Sigmoid colon (tissue), 7 donors: ENCODE measurements around the gene FAXDC2. TPM values are rescaled to one million over a fixed set of nuclear protein-coding genes. Genes with fewer than 3 reads are reported as not detected.

Experiments used
- DNase-seq: peaks from one replicate; pipeline ENCODE4 v3.0.0-alpha.2; 2019
- H3K27ac ChIP-seq, 4 donors: fragments of 200-600 bp; sonication (generic); one replicate each; pipeline ENCODE4 v1.5.1; 2016 to 2019; ENCODE audit warnings: mild to moderate bottlenecking in 1 of 4
- H3K27me3 ChIP-seq, 3 donors: fragments of 200-600 bp; sonication (generic); one replicate each; pipeline ENCODE4 v1.5.1; 2019; ENCODE audit warnings: mild to moderate bottlenecking in 1 of 3
- H3K36me3 ChIP-seq, 4 donors: fragments of 200-600 bp; sonication (generic); one replicate each; pipeline ENCODE4 v1.5.1; 2016 to 2019
- H3K4me1 ChIP-seq, 4 donors: fragments of 200-600 bp; sonication (generic); one replicate each; pipeline ENCODE4 v1.5.1; 2017 to 2019
- H3K4me3 ChIP-seq, 4 donors: fragments of 200-600 bp; sonication (generic); one replicate each; pipeline ENCODE4 v1.5.1; 2017 to 2019; ENCODE audit warnings: mild to moderate bottlenecking in 2 of 4, moderate library complexity in 1 of 4
- H3K9me3 ChIP-seq, 4 donors: fragments of 200-600 bp in 3 of 4; sonication (generic) in 3 of 4; one replicate each; pipeline versions ENCODE4 v1.5.1 to v1.6.1; 2013 to 2019
- CTCF ChIP-seq, 4 experiments: fragments of 450-650 bp in 3 of 4; fragments of 200-600 bp in 1 of 4; IDR thresholded peaks; one replicate each; pipeline ENCODE4 v1.5.1; 2016 to 2019; ENCODE audit warnings: antibody characterized with exemption in 4 of 4, mild to moderate bottlenecking in 3 of 4, moderate library complexity in 2 of 4
- EP300 ChIP-seq, 4 donors: sonication (generic); formaldehyde crosslinking; IDR thresholded peaks; one replicate each; pipeline ENCODE4 v1.6.1; 2017; ENCODE audit warnings: antibody characterized with exemption in 4 of 4
- POLR2A ChIP-seq, 2 donors: fragments of 450-650 bp; IDR thresholded peaks; one replicate each; pipeline ENCODE4 v1.6.1; 2016; ENCODE audit warnings: antibody characterized with exemption in 2 of 2, mild to moderate bottlenecking in 2 of 2, moderate library complexity in 2 of 2
- POLR2AphosphoS5 ChIP-seq, 4 donors: sonication (generic); formaldehyde crosslinking; IDR thresholded peaks; one replicate each; pipeline ENCODE4 v1.6.1; 2017; ENCODE audit warnings: antibody characterized with exemption in 4 of 4
- WGBS, 2 donors: extraction: QIAGEN DNeasy Blood & Tissue Kit; methylation state at CpG; one replicate each; pipeline ENCODE4 v1.1.7; 2013; 5-methylcytosine and 5-hydroxymethylcytosine counted together
- intact Hi-C: fragments of 100-400 bp; cut with DNase I; formaldehyde crosslinking; loops from one replicate; pipeline ENCODE4 v1.15.1; 2023
- polyA plus RNA-seq, 3 donors: library from polyadenylated mRNA; stranded (reverse); fragments of 200-250 nt; gene quantifications; one replicate each; pipeline ENCODE4 v1.2.3, GENCODE V29; 2013
- total RNA-seq, 4 donors: library from RNA; depleted of rRNA; stranded (reverse); fragments of >200 nt; gene quantifications; one replicate each; pipeline ENCODE4 v1.1.0, GENCODE V29; 2016
- donor health status: healthy with polysubstance abuse.
- donor health status: Bipolar disorder and iron deficiency.
- donor health status: healthy.

The FAXDC2 gene
- total and polyA plus RNA-seq, 7 donors = 13.3 to 118 (median 67.3) TPM

- H3K9me3 ChIP-seq = no peaks in the 10 kb centered on the region
- no peaks in the 10 kb centered on the region for H3K4me1 ChIP-seq
- peaks cover 9 to 100% (median 51%) of the 10 kb centered on the region in 4 donors for H3K36me3 ChIP-seq
- no peaks in the 10 kb centered on the region for H3K27me3 ChIP-seq
- no peak overlapping the region for H3K4me3 ChIP-seq
- intact Hi-C loops = no loop called here
- no peak overlapping the region for H3K27ac ChIP-seq
- no peak for TF ChIP-seq POLR2A (IDR thresholded peaks at IDR 0.05)
- no peak for TF ChIP-seq CTCF (IDR thresholded peaks at IDR 0.05)
- no peak for TF ChIP-seq EP300 (IDR thresholded peaks at IDR 0.05)
- no peak for TF ChIP-seq POLR2AphosphoS5 (IDR thresholded peaks at IDR 0.05)
- DNase-seq = no peak
Measured at GRCh38 chr5:154896562-154897165, 46.3 kb upstream of the FAXDC2 start.

- no peak overlapping the region for H3K27ac ChIP-seq
- no peaks in the 10 kb centered on the region for H3K4me1 ChIP-seq
- H3K9me3 ChIP-seq = no peaks in the 10 kb centered on the region
- no peak overlapping the region for H3K4me3 ChIP-seq
- no peak for DNase-seq
- H3K36me3 ChIP-seq = peaks cover 9 to 100% (median 55%) of the 10 kb centered on the region in 4 donors
- 78 to 89% methylated on average over 14 of the region's 14 CpGs for WGBS, 2 donors
- H3K27me3 ChIP-seq = no peaks in the 10 kb centered on the region
- intact Hi-C loops = no loop called here
- TF ChIP-seq POLR2AphosphoS5 (IDR thresholded peaks at IDR 0.05) (no peak), EP300 (IDR thresholded peaks at IDR 0.05) (no peak), POLR2A (IDR thresholded peaks at IDR 0.05) (no peak), CTCF (IDR thresholded peaks at IDR 0.05) (no peak)
Measured at GRCh38 chr5:154895606-154896561, 45.5 kb upstream of the FAXDC2 start.

- no peak for DNase-seq
- TF ChIP-seq EP300 (IDR thresholded peaks at IDR 0.05) = no peak
- no peak for TF ChIP-seq POLR2AphosphoS5 (IDR thresholded peaks at IDR 0.05)
- TF ChIP-seq POLR2A (IDR thresholded peaks at IDR 0.05) = no peak
- TF ChIP-seq CTCF (IDR thresholded peaks at IDR 0.05) = no peak
- Histone ChIP-seq H3K27me3 (no peaks in the 10 kb centered on the region), H3K27ac (no peak overlapping the region), H3K36me3 (peaks cover 11 to 100% (median 63%) of the 10 kb centered on the region in 4 donors), H3K4me1 (no peaks in the 10 kb centered on the region), H3K4me3 (no peak overlapping the region), H3K9me3 (no peaks in the 10 kb centered on the region)
- WGBS, 2 donors = 89 to 90% methylated on average over 5 of the region's 5 CpGs
- intact Hi-C loops = no loop called here
Measured at GRCh38 chr5:154893381-154893780, 43.0 kb upstream of the FAXDC2 start.

- H3K4me1 ChIP-seq = no peaks in the 10 kb centered on the region
- no peak overlapping the region for H3K4me3 ChIP-seq
- no peak overlapping the region for H3K27ac ChIP-seq
- no peak for DNase-seq
- intact Hi-C loops = no loop called here
- no peaks in the 10 kb centered on the region for H3K27me3 ChIP-seq
- H3K36me3 ChIP-seq = peaks cover 12 to 100% (median 65%) of the 10 kb centered on the region in 4 donors
- no peaks in the 10 kb centered on the region for H3K9me3 ChIP-seq
- WGBS, 2 donors = 86 to 88% methylated on average over 13 of the region's 13 CpGs
- TF ChIP-seq EP300 (IDR thresholded peaks at IDR 0.05) = no peak
- no peak for TF ChIP-seq POLR2AphosphoS5 (IDR thresholded peaks at IDR 0.05)
- TF ChIP-seq POLR2A (IDR thresholded peaks at IDR 0.05) = no peak
- TF ChIP-seq CTCF (IDR thresholded peaks at IDR 0.05) = no peak
Measured at GRCh38 chr5:154892369-154892771, 42.0 kb upstream of the FAXDC2 start.
